EH (cell line): Measurements from ENCODE around the gene PRKAG2.

ENCODE experiments used
- DNase-seq: peaks from one replicate; pipeline ENCODE4 v3.0.0-alpha.2; 2015; ENCODE audit warnings: low read depth

The PRKAG2 gene

GRCh38 chr7:151744051-151744580, 132.8 kb downstream of the PRKAG2 start:
- no peak for DNase-seq

- DNase-seq, result no peak
These were observed 133.4 kb downstream of the PRKAG2 start for GRCh38 chr7:151743481-151743983.

GRCh38 chr7:151742713-151743480, 134.0 kb downstream of the PRKAG2 start:
- peak; percentile 41 for DNase-seq

GRCh38 chr7:151741585-151741984, 135.3 kb downstream of the PRKAG2 start:
- DNase-seq, result no peak

- DNase-seq, result no peak
These were observed 136.6 kb downstream of the PRKAG2 start for GRCh38 chr7:151740081-151740851.

GRCh38 chr7:151738925-151739324, 138.0 kb downstream of the PRKAG2 start:
- DNase-seq, result no peak

GRCh38 chr7:151736403-151736909, 140.5 kb downstream of the PRKAG2 start:
- DNase-seq, result peak; percentile 97

GRCh38 chr7:151735851-151736402, 141.0 kb downstream of the PRKAG2 start:
- DNase-seq, result no peak

- no peak for DNase-seq
These were observed 141.6 kb downstream of the PRKAG2 start for GRCh38 chr7:151735186-151735850.

GRCh38 chr7:151732834-151733592, 143.9 kb downstream of the PRKAG2 start:
- no peak for DNase-seq

GRCh38 chr7:151732292-151732691, 144.6 kb downstream of the PRKAG2 start:
- no peak for DNase-seq

GRCh38 chr7:151731022-151731441, 145.9 kb downstream of the PRKAG2 start:
- no peak for DNase-seq

- DNase-seq, result no peak
These were observed 146.3 kb downstream of the PRKAG2 start for GRCh38 chr7:151730591-151730990.

- no peak for DNase-seq
These were observed 147.4 kb downstream of the PRKAG2 start for GRCh38 chr7:151729521-151729921.

- DNase-seq, result no peak
These were observed 148.2 kb downstream of the PRKAG2 start for GRCh38 chr7:151728746-151729145.

- no peak for DNase-seq
These were observed 148.6 kb downstream of the PRKAG2 start for GRCh38 chr7:151728286-151728660.

GRCh38 chr7:151727579-151728285, 149.2 kb downstream of the PRKAG2 start:
- peak; percentile 98 for DNase-seq

- DNase-seq, result no peak
These were observed 150.0 kb downstream of the PRKAG2 start for GRCh38 chr7:151726652-151727578.
